Ramos (cell line): ENCODE data around the gene CTAGE1.
"Not testable (repeated sequence)": the region's sequence is repeated elsewhere in the genome, so short reads cannot be mapped to it uniquely, and the experiment has no call there.

Experiments
- in situ Hi-C: fragments of 300-500 bp; cut with MboI; formaldehyde crosslinking; loops from one replicate; pipeline ENCODE4 v1.14.3; 2022; ENCODE audit warnings: low sequenced_read_pairs; ENCODE audit not compliant: unreplicated experiment

Gene CTAGE1

GRCh38 chr18:22398464-22398863 is 19.3 kb downstream of the CTAGE1 start:
- in situ Hi-C loops = no loop called here

DNA sequence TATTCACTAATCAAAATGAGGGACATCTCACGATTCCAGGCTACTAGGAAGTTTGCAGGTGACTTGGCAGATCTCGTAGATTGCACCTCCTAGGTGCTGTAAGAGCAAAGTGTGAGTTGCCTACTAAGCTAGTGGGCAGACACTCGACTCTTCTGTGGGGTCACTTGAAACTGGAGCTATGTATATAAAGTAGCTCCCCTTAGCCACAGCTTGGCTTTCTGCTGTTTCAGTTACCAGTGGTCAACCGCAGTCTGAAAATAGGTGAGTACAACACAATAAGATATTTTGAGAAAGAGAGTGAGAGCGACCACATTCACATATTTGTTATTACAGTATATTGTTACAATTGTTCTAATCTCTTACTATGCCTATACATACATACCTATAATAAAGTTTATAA is 23.3 kb downstream of the CTAGE1 start:
- in situ Hi-C loops = no loop called here

GRCh38 chr18:22393164-22393563 is 24.6 kb downstream of the CTAGE1 start:
- in situ Hi-C loops = not testable (repeated sequence)

DNA sequence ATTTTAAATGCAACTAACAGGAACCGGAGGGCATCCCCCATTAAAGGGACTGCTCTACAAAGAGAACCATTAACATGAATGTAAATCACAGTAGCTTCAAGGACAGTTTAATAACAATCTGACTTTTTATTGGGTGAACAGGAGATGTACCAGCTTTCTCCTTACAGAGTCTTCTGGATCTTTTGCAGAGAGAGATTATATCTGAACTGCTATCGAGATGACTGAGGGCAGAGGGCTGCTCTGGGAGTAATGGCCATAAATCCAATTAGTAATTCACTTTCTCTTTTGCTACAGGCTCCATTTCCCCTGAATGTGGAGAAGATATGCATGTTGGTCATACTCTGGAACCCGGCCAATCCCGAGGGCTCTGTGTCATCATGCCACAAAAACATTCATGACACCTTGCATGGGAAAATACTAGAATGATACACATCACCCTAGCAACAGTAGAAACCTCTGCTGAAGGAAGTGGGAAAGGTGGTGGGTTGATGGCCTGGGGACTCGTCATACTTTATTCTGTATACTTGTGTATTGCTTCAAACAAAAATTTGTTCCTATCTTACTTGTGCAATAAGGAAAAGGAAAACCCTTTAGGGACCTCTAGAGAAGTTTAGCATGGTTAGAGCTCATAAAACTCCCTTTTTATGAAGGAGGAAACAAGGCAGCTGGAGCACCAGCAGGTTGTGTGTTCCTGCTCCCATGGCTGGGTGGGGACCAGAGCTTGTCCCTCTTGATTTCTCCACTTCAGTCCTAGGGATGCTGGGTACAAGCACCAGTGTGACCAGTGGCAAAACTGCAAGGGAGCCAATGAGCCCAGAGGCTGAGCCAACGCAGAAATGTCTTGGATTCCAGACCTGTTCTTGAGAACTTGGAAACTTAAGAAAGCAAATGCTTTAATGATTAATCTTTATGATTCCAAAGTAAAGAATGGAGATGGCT is 26.0 kb downstream of the CTAGE1 start:
- in situ Hi-C loops = no loop called here

- in situ Hi-C loops = no loop called here
These were observed 29.9 kb downstream of the CTAGE1 start for GRCh38 chr18:22387787-22388186.

DNA sequence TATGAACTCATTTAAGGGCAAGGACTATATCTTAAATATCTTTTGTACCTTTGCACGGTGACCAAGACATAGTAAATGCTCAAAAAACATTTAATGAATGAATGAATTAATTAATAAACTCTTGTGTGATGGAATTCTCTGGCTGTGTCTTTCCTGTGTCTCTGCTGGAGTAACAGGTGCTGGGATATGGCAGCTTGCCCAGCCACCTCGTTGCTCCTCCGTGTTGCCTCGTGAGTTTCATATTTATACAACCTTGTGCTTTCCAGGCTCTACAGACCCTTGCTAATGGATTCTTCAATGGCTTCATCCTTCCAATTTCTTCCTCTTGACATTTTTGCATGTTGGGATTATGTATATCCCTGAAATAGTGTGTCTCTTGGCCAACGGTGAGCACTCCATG is 30.4 kb downstream of the CTAGE1 start:
- in situ Hi-C loops = no loop called here

DNA sequence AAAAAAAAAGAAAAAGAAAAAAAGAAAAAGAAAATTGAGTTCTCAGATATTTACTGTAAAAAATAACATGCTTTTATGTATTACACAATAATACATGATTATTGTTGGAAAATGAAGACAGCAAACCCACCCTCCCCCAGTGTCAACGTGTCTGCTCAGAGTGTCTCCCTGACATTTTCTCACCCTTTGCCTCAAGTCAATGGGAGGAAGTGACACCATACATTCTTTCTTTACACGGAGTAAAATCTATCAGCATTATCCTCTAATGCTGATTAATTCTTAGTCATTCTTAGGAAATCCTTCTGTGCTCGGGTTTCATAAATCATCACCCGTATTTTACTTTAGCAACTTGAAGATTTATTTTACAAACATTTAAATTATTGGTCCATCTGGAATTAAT is 32.0 kb downstream of the CTAGE1 start:
- in situ Hi-C loops = no loop called here

GRCh38 chr18:22378672-22379282 is 38.9 kb downstream of the CTAGE1 start:
- in situ Hi-C loops = no loop called here

DNA sequence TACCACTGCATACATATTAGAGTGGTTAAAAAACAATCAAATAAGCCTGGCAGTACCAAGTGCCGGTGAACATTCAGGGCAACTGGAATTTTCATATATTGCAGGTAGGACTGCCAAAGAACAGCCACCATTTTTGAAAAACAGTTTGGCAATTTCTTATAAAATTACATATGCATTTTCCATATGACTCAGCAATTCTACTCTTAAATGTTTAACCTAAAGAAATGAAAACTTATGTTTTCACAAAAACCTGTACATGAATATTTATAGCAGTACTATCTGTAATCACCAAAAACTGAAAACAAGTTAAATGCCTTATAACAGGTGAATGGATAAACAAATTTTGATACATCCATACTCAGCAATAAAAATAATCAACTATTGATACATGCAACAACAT is 39.9 kb downstream of the CTAGE1 start:
- in situ Hi-C loops = no loop called here

- in situ Hi-C loops = no loop called here
These were observed 47.3 kb downstream of the CTAGE1 start for GRCh38 chr18:22370414-22370813.

DNA sequence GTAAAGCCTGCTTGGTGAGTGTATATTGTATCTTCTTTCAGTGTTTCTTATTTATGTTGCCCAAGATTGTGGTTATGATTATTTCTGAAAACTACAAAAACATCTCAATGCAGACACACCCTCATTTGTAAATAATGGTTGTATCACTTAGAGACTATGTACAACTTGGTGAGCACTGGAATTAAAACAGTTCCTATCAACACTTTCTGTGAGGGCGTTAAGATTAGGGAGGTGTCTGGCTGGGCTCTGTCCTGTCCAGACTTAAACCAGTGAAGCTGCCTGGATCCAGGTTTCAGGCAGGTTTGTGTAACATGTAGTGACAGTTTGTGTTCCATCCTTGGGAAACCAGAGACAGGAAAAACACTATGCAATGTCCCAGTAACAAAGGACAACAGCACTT is 49.7 kb downstream of the CTAGE1 start:
- in situ Hi-C loops = no loop called here

DNA sequence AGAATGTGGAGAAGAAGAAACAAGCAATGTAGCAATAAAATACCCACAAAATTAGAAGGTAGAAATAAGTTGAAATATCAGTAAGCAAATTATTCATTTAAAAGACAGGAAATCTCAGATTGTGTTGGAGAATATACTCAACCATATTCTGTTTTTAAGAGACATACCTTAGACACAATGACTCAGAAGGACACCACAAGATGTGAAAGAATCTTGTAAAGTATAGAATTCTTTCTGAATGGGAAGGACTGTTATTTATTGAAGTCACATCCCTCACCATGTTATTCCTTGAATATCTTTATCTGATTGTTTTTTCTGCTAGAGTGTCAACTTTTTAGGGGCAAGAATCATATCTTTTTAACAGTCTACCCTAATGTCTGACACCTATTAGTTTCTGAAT is 50.4 kb downstream of the CTAGE1 start:
- in situ Hi-C loops = no loop called here

GRCh38 chr18:22363867-22364463 is 53.8 kb downstream of the CTAGE1 start:
- in situ Hi-C loops = no loop called here
